Articular chondrocyte of knee joint (primary cell): Measurements from ENCODE around the gene PRMT3. TPM values are rescaled to one million over a fixed set of nuclear protein-coding genes. Genes with fewer than 3 reads are reported as not detected.

Experiments used
- total RNA-seq: library from RNA; depleted of rRNA; stranded (reverse); fragments of >200 nt; gene quantifications from 2 replicates; pipeline ENCODE4 v1.2.3, GENCODE V29; 2012

Gene PRMT3
- total RNA-seq, result 18.1 and 22.7 TPM in 2 replicates

DNA sequence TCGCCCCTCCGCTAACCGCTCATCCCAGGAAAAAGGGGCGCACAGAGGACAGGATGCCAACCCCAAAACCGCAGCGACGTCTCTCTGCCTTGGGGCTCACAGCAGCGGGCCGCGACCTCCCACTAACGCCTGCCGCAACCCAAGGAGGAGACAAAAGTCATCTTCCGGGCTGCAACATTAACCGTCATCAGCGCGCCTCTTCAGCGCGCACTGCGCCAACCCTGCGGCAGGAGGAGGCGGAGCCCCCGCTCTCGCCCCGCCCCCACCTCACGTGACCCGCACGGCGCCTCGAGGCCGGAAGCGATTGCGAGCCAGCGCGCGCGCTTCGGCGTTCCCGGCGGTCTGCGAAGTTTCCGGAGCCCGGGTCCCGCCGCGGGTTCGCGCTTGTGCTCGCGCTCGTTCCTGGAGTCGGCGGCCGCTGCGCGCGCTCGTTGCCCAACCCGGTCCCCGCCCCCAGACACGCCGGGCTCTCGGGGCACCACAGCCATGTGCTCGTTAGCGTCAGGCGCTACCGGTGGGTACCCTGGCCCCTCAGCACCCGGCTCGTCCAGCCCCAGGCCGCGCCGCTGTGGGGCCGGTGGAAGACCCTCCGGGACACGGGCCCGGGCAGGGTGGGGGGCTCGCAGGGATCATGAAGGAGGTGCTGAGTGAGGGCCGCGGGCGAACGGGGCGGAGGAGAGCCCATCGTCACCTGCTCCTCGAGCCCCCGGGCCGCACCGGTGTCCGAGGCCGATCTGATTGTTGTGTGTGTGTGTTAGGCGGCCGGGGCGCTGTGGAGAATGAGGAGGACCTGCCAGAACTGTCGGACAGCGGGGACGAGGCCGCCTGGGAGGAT is at the start of gene PRMT3:
TSS of gene PRMT3 (plus strand) at position 456 of the 835 bp plus-strand sequence. CDS start at position 487, 31 bp downstream.

DNA sequence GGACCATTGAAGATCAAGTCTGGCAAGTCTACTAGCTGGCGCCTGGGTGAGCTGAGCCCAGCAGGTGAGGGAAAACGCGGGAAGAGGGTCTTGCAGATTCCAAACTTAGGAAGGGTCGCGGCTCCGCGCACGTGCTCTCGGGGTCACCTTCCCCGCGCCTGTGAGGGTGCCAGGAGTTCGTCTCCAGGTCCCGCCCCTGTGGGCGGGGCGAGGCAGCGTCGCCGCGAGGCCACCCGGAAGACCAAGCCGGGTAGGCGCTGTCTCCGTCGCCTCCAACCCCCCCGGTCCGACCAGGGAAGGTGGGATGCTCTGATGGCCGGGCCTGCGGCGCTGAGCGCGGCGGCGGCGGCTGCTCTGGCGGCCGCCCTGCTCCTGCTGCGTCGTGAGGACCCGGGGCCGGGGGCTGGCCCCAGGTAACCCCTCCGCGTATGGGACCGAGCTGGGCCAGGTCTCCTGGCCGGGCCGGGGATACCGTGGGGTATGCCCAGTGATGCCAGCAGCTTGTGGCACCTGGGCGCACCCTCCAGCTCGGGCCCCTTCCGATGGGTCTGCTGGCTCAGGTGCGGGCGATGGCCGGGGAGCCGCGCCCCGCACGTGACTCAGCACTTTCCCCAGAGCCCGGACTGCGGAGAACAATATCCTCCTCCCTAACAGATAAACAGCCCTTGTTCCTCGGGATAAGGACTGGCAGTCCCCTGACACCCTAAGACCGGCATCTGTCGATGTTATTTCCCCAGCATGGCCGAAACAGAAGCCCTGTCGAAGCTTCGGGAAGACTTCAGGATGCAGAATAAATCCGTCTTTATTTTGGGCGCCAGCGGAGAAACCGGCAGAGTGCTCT is 23.8 kb upstream of the PRMT3 start, which contains the start of gene HTATIP2:
TSS of gene HTATIP2 (plus strand) at position 215 of the 841 bp plus-strand sequence. CDS start at position 739, 524 bp downstream.

Other genes starting within 250 kb of the PRMT3 start
- not detected in 2 replicates for gene DBX1, start 227.2 kb upstream of the PRMT3 start, total RNA-seq
- gene HTATIP2, start 24.0 kb upstream of the PRMT3 start, total RNA-seq, result 27.2 and 54.9 TPM in 2 replicates
- not detected in 2 replicates for gene SLC6A5, start 211.9 kb downstream of the PRMT3 start, total RNA-seq